ENCODE data around the gene ZNF22.

Gene ZNF22

DNA sequence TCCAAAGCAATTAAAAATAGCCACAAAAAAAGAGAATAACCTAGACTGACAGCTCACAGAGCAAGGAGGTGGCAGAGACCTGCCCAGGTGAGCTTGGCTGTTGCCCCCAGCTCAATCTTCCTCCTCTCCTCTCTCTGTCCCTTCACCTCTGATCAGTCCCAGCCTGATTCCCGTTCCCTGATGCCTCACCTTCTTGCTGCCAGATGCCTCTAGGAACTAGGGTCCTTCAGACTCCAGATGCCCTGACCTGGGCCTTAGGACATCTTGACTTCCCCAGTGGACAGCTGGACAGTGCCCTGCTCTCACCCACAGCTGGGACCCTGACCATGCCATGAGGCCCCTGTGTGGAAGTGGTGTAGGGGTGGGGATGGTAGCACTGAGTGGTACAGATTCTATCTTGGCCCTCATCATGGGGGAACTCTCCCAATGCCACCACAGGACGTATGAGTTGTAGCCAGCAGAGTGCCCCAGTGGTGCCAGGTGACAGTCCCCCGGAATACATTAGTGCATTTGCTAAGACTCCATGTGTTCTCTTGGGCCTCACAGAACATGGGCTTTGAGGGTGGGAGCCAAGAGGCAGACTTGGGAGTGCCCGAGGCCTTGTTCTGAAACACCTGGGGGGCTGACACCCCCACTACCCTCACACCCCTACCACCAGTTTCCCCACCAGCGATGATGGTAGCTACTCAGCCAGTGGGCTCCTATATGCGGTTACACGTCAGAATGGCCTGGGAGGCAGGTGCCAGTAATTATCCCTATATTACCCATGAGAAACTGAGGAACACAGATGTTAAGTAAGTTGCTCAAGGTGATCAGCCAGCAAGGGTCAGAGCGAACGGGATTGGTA lies 24.1 kb upstream of the ZNF22 start:
- peaks cover 11 to 29% (median 25%) of the 10 kb centered on the region in 3 donors for H3K36me3 ChIP-seq
- peak overlapping the region; percentile 72 to 85 for H3K4me3 ChIP-seq
- no peaks in the 10 kb centered on the region for H3K9me3 ChIP-seq
- no peaks in the 10 kb centered on the region for H3K27me3 ChIP-seq
- DNase-seq: peak in 1 of 2 donors; percentile 78
- H3K4me1 ChIP-seq: peaks cover 11 to 70% (median 51%) of the 10 kb centered on the region in 4 donors
- peak overlapping the region; percentile 90 to 96 for H3K27ac ChIP-seq
- TF ChIP-seq, protein P1, sequence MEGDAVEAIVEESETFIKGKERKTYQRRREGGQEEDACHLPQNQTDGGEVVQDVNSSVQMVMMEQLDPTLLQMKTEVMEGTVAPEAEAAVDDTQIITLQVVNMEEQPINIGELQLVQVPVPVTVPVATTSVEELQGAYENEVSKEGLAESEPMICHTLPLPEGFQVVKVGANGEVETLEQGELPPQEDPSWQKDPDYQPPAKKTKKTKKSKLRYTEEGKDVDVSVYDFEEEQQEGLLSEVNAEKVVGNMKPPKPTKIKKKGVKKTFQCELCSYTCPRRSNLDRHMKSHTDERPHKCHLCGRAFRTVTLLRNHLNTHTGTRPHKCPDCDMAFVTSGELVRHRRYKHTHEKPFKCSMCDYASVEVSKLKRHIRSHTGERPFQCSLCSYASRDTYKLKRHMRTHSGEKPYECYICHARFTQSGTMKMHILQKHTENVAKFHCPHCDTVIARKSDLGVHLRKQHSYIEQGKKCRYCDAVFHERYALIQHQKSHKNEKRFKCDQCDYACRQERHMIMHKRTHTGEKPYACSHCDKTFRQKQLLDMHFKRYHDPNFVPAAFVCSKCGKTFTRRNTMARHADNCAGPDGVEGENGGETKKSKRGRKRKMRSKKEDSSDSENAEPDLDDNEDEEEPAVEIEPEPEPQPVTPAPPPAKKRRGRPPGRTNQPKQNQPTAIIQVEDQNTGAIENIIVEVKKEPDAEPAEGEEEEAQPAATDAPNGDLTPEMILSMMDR (IDR thresholded peaks at IDR 0.05): no peak
- intact Hi-C loops (cut with DNase I; ENCODE audit: low total_unique reads): loop anchor here (10.0 kb wide), 1 partner anchor 102 kb away; no protein-coding TSS in a partner anchor

GRCh38 chr10:44977287-44978212 lies 23.2 kb upstream of the ZNF22 start:
- DNase-seq: peak; percentile 34 to 78
- H3K27ac ChIP-seq: peak overlapping the region; percentile 90 to 96
- intact Hi-C loops (cut with DNase I; ENCODE audit: low total_unique reads): loop anchor here (10.0 kb wide), 1 partner anchor 103 kb away; no protein-coding TSS in a partner anchor
- no peaks in the 10 kb centered on the region for H3K9me3 ChIP-seq
- no peaks in the 10 kb centered on the region for H3K27me3 ChIP-seq
- peaks cover 7 to 23% (median 18%) of the 10 kb centered on the region in 3 donors for H3K36me3 ChIP-seq
- H3K4me1 ChIP-seq: peaks cover 11 to 80% (median 61%) of the 10 kb centered on the region in 4 donors
- peak overlapping the region; percentile 72 to 85 for H3K4me3 ChIP-seq
- TF ChIP-seq, protein P1 (IDR thresholded peaks at IDR 0.05): peak; percentile 14 to 21

DNA sequence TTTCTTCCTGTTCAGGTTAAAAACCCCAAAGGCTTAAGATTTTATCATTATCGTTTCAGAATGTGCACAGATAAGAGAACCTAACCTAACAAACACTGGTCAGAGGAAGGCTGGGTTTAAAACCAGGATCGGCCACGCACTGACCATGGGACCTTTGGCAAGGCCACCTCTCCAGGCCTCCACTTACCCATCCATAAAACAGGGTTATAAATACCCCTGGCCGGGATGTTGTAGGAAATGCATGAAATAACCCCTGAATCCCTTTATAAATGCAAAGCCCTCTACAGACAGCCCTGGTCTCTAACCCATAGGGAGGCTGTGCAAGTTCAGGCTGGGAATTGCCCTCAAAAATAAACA lies 22.5 kb upstream of the ZNF22 start:
- H3K27ac ChIP-seq: peak overlapping the region; percentile 90 to 96
- peak; percentile 21 to 60 for DNase-seq
- peak overlapping the region; percentile 72 to 85 for H3K4me3 ChIP-seq
- H3K36me3 ChIP-seq: peaks cover 7 to 23% (median 18%) of the 10 kb centered on the region in 3 donors
- H3K27me3 ChIP-seq: no peaks in the 10 kb centered on the region
- no peaks in the 10 kb centered on the region for H3K9me3 ChIP-seq
- H3K4me1 ChIP-seq: peaks cover 11 to 84% (median 67%) of the 10 kb centered on the region in 4 donors
- intact Hi-C loops (cut with DNase I; ENCODE audit: low total_unique reads): loop anchor here (10.0 kb wide), 1 partner anchor 103 kb away; no protein-coding TSS in a partner anchor
- TF ChIP-seq, protein P1 (IDR thresholded peaks at IDR 0.05): no peak

GRCh38 chr10:44978570-44979280 lies 22.0 kb upstream of the ZNF22 start, which contains the start of gene DEPP1:
Gene DEPP1 (minus strand): TSS chr10:44978809. CDS start chr10:44978030, 779 bp downstream.
- H3K9me3 ChIP-seq: no peaks in the 10 kb centered on the region
- peaks cover 11 to 85% (median 71%) of the 10 kb centered on the region in 4 donors for H3K4me1 ChIP-seq
- H3K27ac ChIP-seq: peak within 1 kb of the TSS; percentile 90 to 96
- H3K4me3 ChIP-seq: peak within 1 kb of the TSS; percentile 72 to 85
- TF ChIP-seq, protein P1 (IDR thresholded peaks at IDR 0.05): peak in 1 of 2 experiments; percentile 32
- peaks cover 7 to 23% (median 18%) of the 10 kb centered on the region in 3 donors for H3K36me3 ChIP-seq
- intact Hi-C loops (cut with DNase I; ENCODE audit: low total_unique reads): loop anchor here (10.0 kb wide), 1 partner anchor 104 kb away; no protein-coding TSS in a partner anchor
- peak; percentile 97 for DNase-seq
- no peaks in the 10 kb centered on the region for H3K27me3 ChIP-seq
